HuH-7.5 (cell line): ENCODE measurements around the gene PTP4A1.

Experiments used
- DNase-seq: peaks from one replicate; pipeline ENCODE4 v3.0.0; 2011; ENCODE audit warnings: low spot score

The PTP4A1 gene

DNA sequence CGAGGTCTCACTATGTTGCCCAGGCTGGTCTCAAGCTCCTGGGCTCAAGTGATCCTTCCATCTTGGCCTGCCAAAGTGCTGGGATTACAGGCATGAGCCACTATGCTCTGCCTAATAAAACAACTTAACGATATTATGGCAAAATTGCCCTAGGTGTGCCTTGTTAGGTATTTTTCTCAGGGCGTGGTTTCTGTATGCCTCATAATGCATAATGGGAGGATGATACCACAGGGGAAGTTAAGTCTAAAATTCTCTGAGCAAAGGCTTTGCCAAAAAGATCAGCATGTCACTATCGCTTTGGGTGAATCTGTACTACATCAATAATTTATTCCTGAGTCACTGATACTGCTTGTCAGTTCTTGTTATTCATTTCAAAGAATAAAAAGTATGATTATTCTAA, 15.9 kb upstream of the PTP4A1 start:
- no peak for DNase-seq

DNA sequence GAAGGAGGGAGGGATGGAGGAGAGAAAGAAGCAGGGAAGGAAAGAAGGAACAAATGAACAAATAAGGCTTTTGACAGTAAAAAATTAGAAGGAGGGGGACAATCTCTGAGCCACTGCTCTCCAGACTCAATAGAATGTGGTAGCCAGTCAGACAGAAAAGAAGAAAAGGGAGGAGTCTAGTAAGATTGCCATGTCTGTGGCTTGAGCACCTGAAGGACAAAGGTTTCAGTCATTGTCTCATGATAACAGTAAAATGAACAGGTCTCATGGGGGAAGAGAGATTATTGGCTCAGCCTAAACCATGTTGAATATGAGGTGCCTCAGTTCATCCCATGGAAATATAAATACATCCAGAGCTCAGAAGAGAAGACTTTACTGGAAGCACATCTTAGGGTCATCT, 14.0 kb upstream of the PTP4A1 start:
- no peak for DNase-seq

DNA sequence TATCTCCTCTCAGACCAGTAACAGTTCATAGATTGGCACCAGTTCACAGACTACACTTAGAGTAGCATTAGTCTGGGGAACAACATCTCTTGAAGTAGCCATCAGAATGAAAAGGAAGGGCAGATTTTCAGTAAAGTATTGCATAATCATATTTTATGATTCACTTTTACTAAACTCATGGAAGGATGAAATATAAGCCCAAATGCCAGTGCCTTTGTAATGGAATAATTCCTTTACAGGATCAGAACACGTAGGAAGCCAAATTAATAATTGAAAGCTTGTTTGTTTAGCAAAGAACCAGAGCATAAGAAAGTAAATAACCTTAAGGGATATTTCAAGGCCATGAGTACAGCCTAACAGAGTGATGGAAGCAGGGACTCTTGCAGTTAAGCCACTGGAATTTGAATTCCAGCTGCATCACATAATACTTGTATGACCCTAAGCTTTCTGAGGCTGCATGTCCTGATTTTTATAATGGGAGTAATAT, 11.4 kb upstream of the PTP4A1 start:
- no peak for DNase-seq

DNA sequence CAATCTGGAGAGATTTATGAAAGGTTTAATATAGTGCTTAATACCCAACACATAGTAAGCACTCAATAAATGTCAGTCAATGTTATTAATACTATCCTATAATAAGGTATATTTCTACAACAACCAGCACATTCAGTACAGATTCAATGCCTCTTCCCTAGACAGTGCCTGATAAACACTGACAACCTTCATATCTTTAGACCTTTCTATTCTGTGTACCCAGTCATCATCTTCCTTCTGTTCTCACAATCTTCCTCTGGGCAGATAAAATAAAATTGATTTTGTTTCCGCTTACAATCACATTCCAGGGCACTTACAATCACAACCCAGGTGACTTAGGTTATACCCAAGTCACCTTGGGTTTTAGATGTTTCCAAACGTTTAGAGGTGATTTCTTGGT, 11.0 kb upstream of the PTP4A1 start:
- DNase-seq: no peak

DNA sequence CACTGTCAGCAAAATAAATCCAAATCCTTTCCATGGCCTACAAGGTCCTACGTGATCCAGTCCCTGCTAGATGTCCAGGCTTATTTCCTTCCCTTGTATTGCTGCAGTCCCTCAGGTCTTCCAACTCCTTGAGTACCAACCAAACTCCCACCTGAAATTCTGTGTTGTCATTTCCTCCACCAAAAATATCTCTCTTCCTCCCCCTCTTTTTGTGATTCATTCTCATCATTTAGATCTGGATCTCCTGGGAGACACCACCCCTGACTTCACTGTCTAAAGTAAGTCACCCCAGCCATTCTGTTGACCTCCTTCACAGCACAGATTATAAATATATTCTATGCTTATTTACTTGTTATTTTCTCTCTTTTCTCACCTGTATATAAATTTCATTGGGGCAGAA, 9.0 kb upstream of the PTP4A1 start:
- no peak for DNase-seq

DNA sequence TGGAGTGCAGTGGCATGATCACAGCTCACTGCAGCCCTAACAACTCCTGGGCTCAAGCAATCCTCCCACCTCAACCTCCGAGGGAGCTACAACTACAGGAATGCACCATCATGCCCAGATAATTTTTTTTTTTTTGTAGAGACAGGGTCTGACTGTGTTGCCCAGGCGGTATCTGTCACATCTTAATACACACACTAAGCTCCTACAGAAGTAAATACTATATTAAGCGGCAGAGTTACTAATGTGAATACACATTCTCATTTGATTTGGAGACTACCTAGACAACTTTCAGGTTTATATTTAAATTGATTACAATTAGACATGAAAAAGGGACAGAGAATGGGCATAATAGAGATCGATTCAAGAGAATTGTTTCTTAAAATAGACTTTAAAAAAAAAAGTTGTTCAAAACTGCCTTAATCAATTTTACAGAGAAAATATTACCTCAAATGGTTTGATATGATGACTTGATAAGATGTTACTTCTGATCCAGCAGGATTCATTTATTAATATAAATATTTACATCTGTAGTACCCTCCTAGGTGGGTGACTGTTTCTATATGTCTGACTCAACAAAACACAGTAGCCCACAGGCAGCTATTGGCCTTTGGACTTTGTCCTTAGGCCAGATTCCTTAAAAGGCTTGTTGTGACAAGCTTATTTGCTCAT, 7.1 kb upstream of the PTP4A1 start:
- peak; percentile 20 for DNase-seq

DNA sequence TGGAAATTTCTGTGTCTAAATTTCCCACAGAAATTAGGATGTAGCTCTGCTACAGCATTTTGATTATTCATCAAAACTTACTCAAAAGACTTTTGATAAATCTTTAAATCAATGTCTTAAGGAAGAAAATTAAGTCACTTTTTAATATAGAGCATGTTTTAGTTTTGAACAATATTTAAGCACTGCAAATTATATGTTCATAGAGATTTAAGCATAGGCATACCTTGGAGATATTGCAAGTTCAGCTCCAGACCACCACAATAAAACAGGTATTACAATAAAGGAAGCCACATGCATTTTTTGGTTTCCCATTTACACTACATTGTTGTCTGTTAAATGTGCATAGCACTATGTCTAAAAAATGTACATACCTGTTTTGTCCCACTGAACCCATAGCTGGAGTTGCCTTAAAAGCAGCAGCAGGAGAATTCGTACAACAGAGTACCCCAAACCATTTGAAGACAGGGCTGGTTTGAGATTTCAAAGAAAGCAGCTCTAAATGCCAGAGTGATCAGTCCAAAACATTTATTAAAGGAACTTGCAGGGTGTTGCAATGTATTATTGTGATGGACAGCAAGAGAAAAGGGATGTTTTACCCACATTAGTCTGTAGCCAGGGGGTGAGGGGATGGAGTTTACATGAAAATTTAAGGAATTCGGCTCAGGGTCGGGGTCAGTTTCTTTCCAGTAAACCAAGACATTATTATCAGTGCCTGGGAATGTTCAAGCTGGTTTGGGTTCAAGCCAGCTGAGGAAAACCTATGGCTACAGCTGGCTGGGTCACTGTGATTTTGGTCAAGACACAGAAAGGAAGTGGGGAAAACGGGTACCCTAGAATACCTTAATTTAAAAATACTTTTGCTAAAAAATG, 6.3 kb upstream of the PTP4A1 start:
- DNase-seq: no peak

DNA sequence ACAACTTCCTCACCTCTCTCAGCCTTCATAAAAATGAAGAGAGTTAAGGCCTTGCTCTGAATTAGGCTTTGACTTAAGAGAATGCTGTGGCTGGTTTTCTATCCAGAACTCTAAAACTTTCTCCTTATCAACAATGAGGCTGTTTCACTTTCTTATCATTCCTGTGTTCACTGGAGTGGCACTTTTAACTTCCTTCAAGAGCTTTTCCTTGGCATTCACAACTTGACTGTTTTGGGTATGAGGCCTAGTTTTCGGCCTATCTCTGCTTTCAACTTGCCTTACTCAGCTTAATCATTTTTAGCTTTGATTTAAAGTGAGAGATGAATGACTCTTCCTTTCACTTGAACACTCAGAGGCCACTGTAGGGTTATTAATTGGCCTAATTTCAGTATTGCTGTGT, 4.3 kb upstream of the PTP4A1 start:
- no peak for DNase-seq

DNA sequence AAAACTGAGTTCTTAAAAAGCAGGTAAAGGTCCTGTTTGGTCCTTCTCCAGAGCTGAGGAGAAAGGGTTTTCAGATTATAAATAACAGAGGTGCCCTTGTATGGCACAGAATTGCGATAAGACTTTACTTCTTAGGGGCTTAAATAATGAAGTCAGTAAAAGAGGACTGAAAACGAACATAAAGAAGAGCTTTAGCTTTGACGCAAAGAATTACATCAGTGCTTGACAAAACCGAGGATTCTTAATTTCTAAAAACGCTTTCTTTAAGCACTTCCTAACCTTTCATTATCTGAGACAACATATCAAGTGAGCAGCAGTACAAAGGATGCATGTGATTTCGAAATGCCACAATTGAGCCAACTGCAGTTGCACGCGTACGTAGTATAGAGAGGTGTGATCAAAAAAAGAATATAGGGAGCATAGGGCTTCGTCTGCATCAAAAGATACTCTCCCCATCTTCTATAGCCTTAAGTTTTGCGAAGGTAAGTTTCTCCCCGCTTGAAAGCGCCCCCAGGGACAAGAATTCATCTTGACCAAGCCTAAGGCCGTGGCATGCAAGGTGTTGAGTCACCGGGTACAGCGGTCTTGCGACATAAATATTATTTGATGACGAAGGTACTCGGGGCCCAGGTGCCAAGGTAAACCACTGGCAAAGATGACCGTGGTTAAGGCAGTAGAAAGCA, 778 bp upstream of the PTP4A1 start:
- peak; percentile 56 for DNase-seq

DNA sequence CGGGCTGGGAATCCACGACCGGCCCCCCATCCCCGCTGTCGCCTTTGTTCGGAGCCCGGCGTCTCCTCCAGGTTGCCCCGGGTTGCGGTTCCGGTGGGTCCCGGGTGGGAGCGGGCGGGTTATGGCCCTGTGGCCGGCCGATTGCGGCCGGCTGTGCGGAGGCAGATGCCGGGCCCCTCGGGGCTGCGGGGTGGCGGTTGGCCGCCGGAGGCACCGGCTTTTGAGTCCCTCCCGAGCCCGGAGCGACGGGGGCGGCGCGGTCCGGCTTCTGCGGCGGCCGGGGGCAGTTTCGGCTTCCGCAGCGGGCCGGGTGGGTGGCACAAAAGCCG, 431 bp downstream of the PTP4A1 start:
- DNase-seq: no peak

DNA sequence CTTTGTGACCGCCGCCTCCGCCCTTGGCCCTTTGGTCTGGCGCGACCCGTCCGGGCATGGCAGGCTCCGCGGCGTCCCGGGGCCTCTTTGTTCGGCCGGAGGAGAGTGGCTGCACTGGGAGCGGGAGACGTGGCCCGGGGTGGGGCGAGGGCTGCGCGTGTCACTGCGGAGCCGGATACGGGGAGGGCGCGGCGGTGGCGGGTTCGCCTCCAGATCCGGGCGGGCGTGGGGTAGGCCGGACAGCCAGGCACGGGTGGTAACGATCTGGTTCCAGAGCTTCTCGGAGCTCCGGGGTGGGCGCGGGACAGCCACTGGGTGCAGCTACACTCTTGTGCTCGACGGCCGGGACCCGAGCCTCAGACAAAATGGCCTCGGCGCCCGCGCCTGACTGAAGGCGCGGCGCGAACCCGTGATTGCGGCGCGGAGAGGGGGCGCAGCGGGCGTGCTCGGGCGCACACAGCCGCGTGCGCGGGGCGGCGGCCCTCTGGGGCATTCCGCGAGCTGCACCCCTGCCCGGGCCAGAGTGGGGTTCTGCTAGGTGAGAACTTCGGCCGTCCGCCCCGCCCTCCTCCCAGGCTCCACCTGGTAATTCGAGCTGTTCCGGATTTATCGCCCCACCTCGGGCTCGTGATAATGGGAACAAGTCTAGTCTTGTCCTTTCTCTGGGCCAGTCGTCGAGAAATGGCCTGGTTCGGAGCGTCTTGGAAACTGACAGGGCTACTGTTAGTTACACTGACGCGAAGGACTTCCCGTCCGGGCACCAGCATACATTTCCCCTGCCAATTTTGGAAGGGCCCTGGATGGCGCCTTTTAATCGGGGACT, 1.0 kb downstream of the PTP4A1 start:
- DNase-seq: peak; percentile 21

DNA sequence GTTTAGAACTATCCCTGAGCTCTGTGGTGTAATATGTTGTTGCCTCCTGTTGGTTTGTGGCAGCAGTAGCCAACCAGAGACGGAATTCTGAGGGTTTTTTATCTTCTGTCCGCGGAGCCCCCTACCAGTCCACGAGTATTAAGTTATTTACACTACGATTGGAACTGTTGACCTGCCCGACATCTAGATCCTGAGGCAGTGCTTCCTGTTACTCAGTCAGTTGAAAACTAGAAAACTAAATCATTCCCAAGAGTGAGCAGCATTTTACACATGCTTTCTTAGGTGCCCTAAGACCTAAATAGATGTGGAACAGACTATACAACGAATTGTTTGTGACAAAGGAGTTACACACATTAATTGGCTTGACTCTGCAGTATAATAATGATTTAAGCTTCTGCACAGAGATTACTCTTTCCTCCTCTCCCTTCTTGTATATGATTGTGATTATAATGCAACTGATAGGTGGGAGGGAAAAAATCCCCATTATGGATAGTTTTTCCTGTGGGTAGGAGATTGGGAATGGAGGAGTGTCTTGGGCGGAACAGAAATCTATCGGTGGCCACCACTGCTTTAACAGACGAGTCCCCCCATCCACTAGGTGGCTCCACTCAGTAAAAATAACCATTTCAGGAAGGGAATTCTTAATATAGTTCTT, 1.7 kb downstream of the PTP4A1 start:
- peak; percentile 20 for DNase-seq

DNA sequence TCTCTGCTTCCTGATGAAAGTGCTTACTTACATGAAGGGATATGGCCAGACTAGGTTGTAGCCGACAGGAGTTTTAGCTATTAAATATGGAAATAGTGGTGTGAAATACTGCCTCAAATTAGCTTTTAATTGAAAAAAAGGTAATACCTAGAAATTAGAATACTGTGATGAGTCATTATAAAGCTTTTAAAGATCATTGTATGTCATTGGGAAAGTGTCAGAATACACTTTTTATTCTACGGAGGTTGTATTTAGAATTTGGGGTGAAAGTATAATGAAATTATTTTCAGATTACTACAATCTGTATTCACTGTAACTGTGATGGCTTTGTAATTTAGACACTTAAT, 2.2 kb downstream of the PTP4A1 start:
- no peak for DNase-seq

DNA sequence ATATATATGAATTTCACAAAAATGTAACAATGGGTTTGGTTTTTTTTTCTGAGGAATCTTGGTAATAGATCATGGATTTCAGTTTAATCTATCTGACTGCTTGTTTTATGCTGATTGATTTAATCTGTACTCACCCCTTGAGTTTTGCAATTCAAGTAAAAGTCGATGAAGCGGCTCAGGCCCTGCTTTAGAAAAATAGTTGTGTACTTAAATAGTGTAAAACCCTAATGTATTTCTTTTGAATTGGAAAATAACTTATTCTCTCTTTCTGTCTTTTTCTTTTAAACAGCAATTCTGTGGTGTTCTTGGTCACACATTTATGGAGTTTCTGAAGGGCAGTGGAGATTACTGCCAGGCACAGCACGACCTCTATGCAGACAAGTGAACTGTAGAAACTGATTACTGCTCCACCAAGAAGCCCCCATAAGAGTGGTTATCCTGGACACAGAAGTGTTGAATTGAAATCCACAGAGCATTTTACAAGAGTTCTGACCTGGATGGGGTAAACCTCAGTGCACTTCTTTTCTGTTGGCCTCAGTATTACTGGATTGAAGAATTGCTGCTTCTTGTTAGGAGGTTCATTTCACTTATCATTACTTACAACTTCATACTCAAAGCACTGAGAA, 4.0 kb downstream of the PTP4A1 start:
- no peak for DNase-seq

DNA sequence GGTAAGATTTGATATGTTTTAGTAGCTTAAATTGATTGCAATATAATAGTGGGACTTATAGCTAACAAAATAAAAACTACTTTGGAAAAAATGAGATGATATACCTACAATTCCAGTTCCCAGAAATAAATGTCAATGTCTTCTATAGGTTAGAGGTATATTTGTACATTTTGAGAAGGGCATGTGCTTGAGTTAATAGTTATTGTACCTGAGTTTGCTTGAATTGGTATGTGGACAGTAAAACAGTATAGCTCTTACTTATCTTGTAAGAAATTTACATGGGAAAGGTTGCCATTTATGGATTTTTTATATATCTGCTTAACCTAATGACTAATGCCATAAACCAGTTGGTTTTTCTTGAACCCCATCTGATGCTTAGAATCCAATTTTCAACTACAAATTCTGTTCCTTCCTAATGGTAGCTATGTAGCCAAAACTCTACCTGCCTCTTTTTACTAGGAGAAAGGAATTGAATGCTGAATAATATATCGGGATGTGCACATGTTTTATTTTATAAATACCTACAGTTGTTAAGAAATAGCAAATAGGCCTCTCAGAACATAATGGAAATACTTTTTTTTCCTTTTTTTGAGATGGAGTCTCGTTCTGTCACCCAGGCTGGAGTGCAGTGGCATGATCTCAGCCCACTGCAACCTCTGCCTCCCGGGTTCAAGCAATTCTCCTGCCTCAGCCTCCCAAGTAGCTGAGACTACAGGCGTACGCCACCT, 4.9 kb downstream of the PTP4A1 start:
- no peak for DNase-seq

DNA sequence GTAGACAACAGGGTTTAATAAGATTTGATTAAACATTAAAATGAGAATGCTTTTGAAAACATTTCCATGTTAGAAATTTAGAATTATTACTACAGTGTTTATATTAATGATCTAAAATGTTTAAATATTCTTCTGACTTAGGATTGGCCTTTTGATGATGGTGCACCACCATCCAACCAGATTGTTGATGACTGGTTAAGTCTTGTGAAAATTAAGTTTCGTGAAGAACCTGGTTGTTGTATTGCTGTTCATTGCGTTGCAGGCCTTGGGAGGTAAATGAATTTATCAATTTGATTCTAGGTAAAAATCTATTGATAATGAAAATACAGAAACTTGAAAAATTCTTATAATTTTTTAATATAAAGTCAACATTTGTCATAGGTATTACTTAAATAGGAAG, 6.5 kb downstream of the PTP4A1 start:
- no peak for DNase-seq

DNA sequence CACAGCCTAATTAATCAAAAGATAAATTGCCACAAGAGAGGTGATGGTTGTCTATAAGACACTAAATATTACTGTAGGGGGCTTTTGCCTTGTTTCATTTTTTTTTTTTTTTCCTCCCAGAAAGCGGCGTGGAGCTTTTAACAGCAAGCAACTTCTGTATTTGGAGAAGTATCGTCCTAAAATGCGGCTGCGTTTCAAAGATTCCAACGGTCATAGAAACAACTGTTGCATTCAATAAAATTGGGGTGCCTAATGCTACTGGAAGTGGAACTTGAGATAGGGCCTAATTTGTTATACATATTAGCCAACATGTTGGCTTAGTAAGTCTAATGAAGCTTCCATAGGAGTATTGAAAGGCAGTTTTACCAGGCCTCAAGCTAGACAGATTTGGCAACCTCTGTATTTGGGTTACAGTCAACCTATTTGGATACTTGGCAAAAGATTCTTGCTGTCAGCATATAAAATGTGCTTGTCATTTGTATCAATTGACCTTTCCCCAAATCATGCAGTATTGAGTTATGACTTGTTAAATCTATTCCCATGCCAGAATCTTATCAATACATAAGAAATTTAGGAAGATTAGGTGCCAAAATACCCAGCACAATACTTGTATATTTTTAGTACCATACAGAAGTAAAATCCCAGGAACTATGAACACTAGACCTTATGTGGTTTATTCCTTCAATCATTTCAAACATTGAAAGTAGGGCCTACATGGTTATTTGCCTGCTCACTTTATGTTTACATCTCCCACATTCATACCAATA, 7.8 kb downstream of the PTP4A1 start:
- DNase-seq: no peak

DNA sequence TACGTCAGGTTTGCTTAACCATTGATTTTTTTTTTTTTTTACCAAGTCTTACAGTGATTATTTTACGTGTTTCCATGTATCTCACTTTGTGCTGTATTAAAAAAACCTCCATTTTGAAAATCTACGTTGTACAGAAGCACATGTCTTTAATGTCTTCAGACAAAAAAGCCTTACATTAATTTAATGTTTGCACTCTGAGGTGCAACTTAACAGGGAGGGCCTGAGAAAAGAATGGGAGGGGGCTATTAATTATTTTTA, 8.4 kb downstream of the PTP4A1 start:
- DNase-seq: no peak

DNA sequence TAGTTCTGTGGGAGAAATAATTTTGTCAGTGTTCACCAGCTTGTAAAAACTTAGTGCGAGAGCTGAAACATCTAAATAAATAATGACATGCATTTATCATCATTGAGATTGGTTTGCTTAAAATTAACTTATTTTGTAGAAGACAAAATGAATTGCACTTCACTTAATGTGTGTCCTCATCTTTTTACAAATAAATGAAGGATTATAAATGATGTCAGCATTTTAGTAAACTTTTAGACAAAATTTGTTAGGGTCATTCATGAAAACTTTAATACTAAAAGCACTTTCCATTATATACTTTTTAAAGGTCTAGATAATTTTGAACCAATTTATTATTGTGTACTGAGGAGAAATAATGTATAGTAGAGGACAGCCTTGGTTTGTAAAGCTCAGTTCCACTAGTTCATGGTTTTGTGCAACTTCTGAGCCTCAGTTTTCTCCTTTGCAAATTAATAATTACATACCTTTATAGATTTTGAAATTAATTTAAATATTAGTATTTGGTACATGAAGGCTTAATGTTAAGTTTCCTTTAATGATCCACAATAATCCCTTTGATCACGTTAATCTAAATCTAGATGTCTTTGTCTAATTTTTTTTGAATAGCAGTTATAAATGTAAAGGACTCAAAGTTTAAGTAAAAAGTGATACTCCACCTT, 9.2 kb downstream of the PTP4A1 start:
- DNase-seq: no peak
